ENCODE measurements around the gene EIF1.

- TF ChIP-seq POLR2A (IDR thresholded peaks at IDR 0.05; ENCODE audit: low read depth, low read length) (no peak), CTCF (IDR thresholded peaks at IDR 0.05; ENCODE audit: extremely low read depth in 1 of 2, insufficient read depth in 1 of 2, low read depth in 1 of 2, low read length in 2 of 2) (no peak)
Observed at GRCh38 chr17:41666237-41666641, 22.4 kb upstream of the EIF1 start.

All from endothelial cell of umbilical vein (primary cell).